SK-N-SH (cell line): ENCODE data around the gene OR1E2. TPM values are rescaled to one million over a fixed set of nuclear protein-coding genes. Genes with fewer than 3 reads are reported as not detected.

Experiments
- CTCF ChIA-PET: fragments of 300-600, 350-600 bp; formaldehyde crosslinking; extraction: SDS; loops from one replicate; lab custom pipeline; 2021; lab: Yijun Ruan, JAX
- POLR2A ChIA-PET: fragments of 350-600 bp; sonication (Branson Sonifier 250); formaldehyde crosslinking; extraction: SDS; loops from one replicate; lab custom pipeline; 2020; ENCODE audit warnings: antibody characterized with exemption, inconsistent platforms; lab: Yijun Ruan, JAX
- DNase-seq: peaks from one replicate; pipeline ENCODE4 v3.0.0; 2012
- H2AFZ ChIP-seq: fragments of 200-600 bp; sonication (generic); 2 replicates; pipeline ENCODE4 v1.8.1; 2016; ENCODE audit warnings: antibody characterized with exemption, mild to moderate bottlenecking, low read depth
- H3F3A ChIP-seq: fragments of 200-600 bp; sonication (generic); replicated peaks from 2 replicates; pipeline ENCODE3; 2016; ENCODE audit warnings: antibody characterized with exemption, mild to moderate bottlenecking; ENCODE audit not compliant: insufficient read depth
- H3K27ac ChIP-seq, 2 experiments: fragments of 200-500 bp in 1 of 2; fragments of 200-600 bp in 1 of 2; sonication (Bioruptor generic) in 1 of 2; sonication (generic), shearing (Covaris generic) in 1 of 2; 2 replicates each; pipeline versions ENCODE4 v1.5.1 to v1.6.1; 2014 to 2016; ENCODE audit warnings: low read depth in 2 of 2, inconsistent platforms in 1 of 2, low read length in 1 of 2, mild to moderate bottlenecking in 1 of 2, mixed read lengths in 1 of 2
- H3K27me3 ChIP-seq: fragments of 200-600 bp; sonication (generic), shearing (Covaris generic); 2 replicates; pipeline ENCODE4 v1.6.1; 2016; ENCODE audit warnings: mixed run types; ENCODE audit not compliant: insufficient read depth
- H3K36me3 ChIP-seq, 2 experiments: fragments of 200-500 bp in 1 of 2; fragments of 200-600 bp in 1 of 2; sonication (Bioruptor generic) in 1 of 2; sonication (generic) in 1 of 2; replicated peaks in 1 of 2; 2 replicates each; pipeline versions ENCODE3 to v1.5.1; 2014 to 2016; ENCODE audit warnings: low read length in 1 of 2, mild to moderate bottlenecking in 1 of 2; ENCODE audit not compliant: insufficient read depth in 2 of 2, control insufficient read depth in 1 of 2
- H3K4me1 ChIP-seq, 2 experiments: fragments of 200-500 bp in 1 of 2; fragments of 200-600 bp in 1 of 2; sonication (Bioruptor generic) in 1 of 2; sonication (generic), shearing (Covaris generic) in 1 of 2; 2 replicates each; pipeline versions ENCODE4 v1.5.1 to v1.6.1; 2014 to 2016; ENCODE audit warnings: low read depth in 1 of 2, low read length in 1 of 2, mixed run types in 1 of 2; ENCODE audit not compliant: insufficient read depth in 2 of 2, control insufficient read depth in 1 of 2
- H3K4me2 ChIP-seq: fragments of 200-600 bp; sonication (generic), shearing (Covaris generic); 2 replicates; pipeline ENCODE4 v1.6.1; 2017; ENCODE audit warnings: mixed run types
- H3K4me3 ChIP-seq, 2 experiments: fragments of 200-500 bp in 1 of 2; fragments of 200-600 bp in 1 of 2; sonication (Bioruptor generic) in 1 of 2; sonication (generic), shearing (Covaris generic) in 1 of 2; 2 replicates each; pipeline versions ENCODE4 v1.5.1 to v1.8.1; 2014 to 2016; ENCODE audit warnings: low read depth in 2 of 2, inconsistent platforms in 1 of 2, low read length in 1 of 2, mild to moderate bottlenecking in 1 of 2, mixed read lengths in 1 of 2, moderate library complexity in 1 of 2
- H3K79me2 ChIP-seq: fragments of 200-600 bp; sonication (generic); 2 replicates; pipeline ENCODE4 v1.8.1; 2017; ENCODE audit warnings: mild to moderate bottlenecking; ENCODE audit not compliant: insufficient read depth
- H3K9ac ChIP-seq: fragments of 200-600 bp; sonication (generic); 2 replicates; pipeline ENCODE4 v1.6.1; 2017; ENCODE audit warnings: mixed run types
- H3K9me2 ChIP-seq: fragments of 200-600 bp; sonication (generic); 2 replicates; pipeline ENCODE4 v1.6.1; 2017; ENCODE audit warnings: mixed run types
- H3K9me3 ChIP-seq: fragments of 200-600 bp; sonication (generic); 2 replicates; pipeline ENCODE4 v1.6.1; 2017; ENCODE audit warnings: mixed run types, mild to moderate bottlenecking, moderate library complexity
- H4K20me1 ChIP-seq: fragments of 200-600 bp; sonication (generic); 2 replicates; pipeline ENCODE4 v1.6.1; 2017; ENCODE audit warnings: mild to moderate bottlenecking, mixed run types; ENCODE audit not compliant: insufficient read depth
- CTCF ChIP-seq: fragments of 200-600 bp; sonication (generic); IDR thresholded peaks from 2 replicates; pipeline ENCODE4 v1.6.1; 2017; ENCODE audit warnings: antibody characterized with exemption, mild to moderate bottlenecking, moderate library complexity
- EZH2phosphoT487 ChIP-seq: fragments of 200-600 bp; sonication (generic); IDR thresholded peaks from 2 replicates; pipeline ENCODE4 v1.6.1; 2017; ENCODE audit warnings: low read depth, mixed run types, mild to moderate bottlenecking, antibody characterized with exemption, moderate library complexity, borderline replicate concordance
- FOXJ3 ChIP-seq: sonication (generic); formaldehyde crosslinking; IDR thresholded peaks from 2 replicates; pipeline ENCODE4 v1.5.1; 2020; ENCODE audit warnings: mild to moderate bottlenecking, missing genetic modification reagents
- GABPA ChIP-seq: IDR thresholded peaks from 2 replicates; pipeline ENCODE4 v1.4.0; 2012; ENCODE audit warnings: low read depth, mild to moderate bottlenecking
- GATA2 ChIP-seq: sonication (generic); formaldehyde crosslinking; IDR thresholded peaks from 2 replicates; pipeline ENCODE4 v1.5.0; 2020; ENCODE audit warnings: mild to moderate bottlenecking, missing genetic modification reagents
- MEF2A ChIP-seq: IDR thresholded peaks from 2 replicates; pipeline ENCODE4 v1.4.0; 2012; ENCODE audit warnings: low read depth, borderline replicate concordance
- MXI1 ChIP-seq: IDR thresholded peaks from 2 replicates; pipeline ENCODE4 v1.6.1; 2012; ENCODE audit warnings: mild to moderate bottlenecking, low read depth, low read length, improper control_type of control experiment
- RCOR1 ChIP-seq: fragments of 150-350 bp; IDR thresholded peaks from 2 replicates; pipeline ENCODE4 v1.6.1; 2017; ENCODE audit warnings: antibody characterized with exemption, low read length
- RFX5 ChIP-seq: IDR thresholded peaks from 2 replicates; pipeline ENCODE4 v1.6.1; 2012; ENCODE audit warnings: mild to moderate bottlenecking, improper control_type of control experiment, low read length
- RXRA ChIP-seq: IDR thresholded peaks from 2 replicates; pipeline ENCODE4 v1.4.0; 2012; ENCODE audit warnings: low read depth, mild to moderate bottlenecking, borderline replicate concordance
- SMC3 ChIP-seq: IDR thresholded peaks from 2 replicates; pipeline ENCODE4 v1.6.1; 2012; ENCODE audit warnings: low read depth, low read length, improper control_type of control experiment
- TAF1 ChIP-seq: IDR thresholded peaks from 2 replicates; pipeline ENCODE4 v1.6.1; 2012; ENCODE audit warnings: low read depth, mild to moderate bottlenecking, low read length, moderate library complexity, borderline replicate concordance
- TCF12 ChIP-seq: IDR thresholded peaks from 2 replicates; pipeline ENCODE4 v1.4.0; 2012
- YY1 ChIP-seq: IDR thresholded peaks from 2 replicates; pipeline ENCODE4 v1.4.0; 2012; ENCODE audit warnings: low read depth, mild to moderate bottlenecking
- ZBTB33 ChIP-seq: IDR thresholded peaks from 2 replicates; pipeline ENCODE4 v1.4.0; 2012; ENCODE audit warnings: low read depth, borderline replicate concordance
- WGBS: methylation state at CpG from one replicate; pipeline ENCODE4 v1.1.6; 2017; ENCODE audit warnings: low lambda C conversion rate; 5-methylcytosine and 5-hydroxymethylcytosine counted together
- polyA plus RNA-seq, 3 experiments: library from polyadenylated mRNA; depleted of rRNA; stranded (reverse); fragments of >200 nt; gene quantifications; 2 replicates each; pipeline ENCODE4 v1.2.3, GENCODE V29; 2012
- TF ChIP-seq, protein P1 (sequence below): fragments of 150-350 bp; IDR thresholded peaks from 2 replicates; pipeline ENCODE4 v1.6.1; 2017; ENCODE audit warnings: antibody characterized with exemption, low read length, low read depth, borderline replicate concordance
- TF ChIP-seq, protein P2 (sequence below): IDR thresholded peaks from 2 replicates; pipeline ENCODE4 v1.6.1; 2012; ENCODE audit warnings: mild to moderate bottlenecking, low read depth, low read length, moderate library complexity
- TF ChIP-seq, protein P3 (sequence below): IDR thresholded peaks from 2 replicates; pipeline ENCODE4; 2012

OR1E2 gene, protein sequence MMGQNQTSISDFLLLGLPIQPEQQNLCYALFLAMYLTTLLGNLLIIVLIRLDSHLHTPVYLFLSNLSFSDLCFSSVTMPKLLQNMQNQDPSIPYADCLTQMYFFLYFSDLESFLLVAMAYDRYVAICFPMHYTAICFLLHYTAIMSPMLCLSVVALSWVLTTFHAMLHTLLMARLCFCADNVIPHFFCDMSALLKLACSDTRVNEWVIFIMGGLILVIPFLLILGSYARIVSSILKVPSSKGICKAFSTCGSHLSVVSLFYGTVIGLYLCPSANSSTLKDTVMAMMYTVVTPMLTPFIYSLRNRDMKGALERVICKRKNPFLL
- not detected in 2 replicates for polyA plus RNA-seq (2012; rRNA removed)
- polyA plus RNA-seq (2012; cell fraction: cytosol; rRNA removed), result not detected in 2 replicates
- polyA plus RNA-seq (2012; cell fraction: nucleus; rRNA removed), result not detected in 2 replicates

GRCh38 chr17:3433741-3434140 lies at the start of gene OR1E2:
TSS of gene OR1E2 (minus strand) at chr17:3433841. CDS start at chr17:3433841, 0 bp downstream.
- no peak within 1 kb of the TSS for H2AFZ ChIP-seq
- 2% methylated on average over 3 of the region's 3 CpGs for WGBS

More at GRCh38 chr17:3433741-3434140, at the start of gene OR1E2:
- Histone ChIP-seq H3K9me3 (no peaks in the 10 kb centered on the region), H3K27ac (no peak within 1 kb of the TSS), H3K4me3 (no peak within 1 kb of the TSS), H3K4me1 (no peaks in the 10 kb centered on the region), H3K4me2 (no peak within 1 kb of the TSS), H3F3A (no peaks in the 10 kb centered on the region), H3K27me3 (no peaks in the 10 kb centered on the region), H3K9me2 (no peaks in the 10 kb centered on the region), H4K20me1 (no peaks in the 10 kb centered on the region), H3K36me3 (no peaks in the 10 kb centered on the region), H3K9ac (no peak within 1 kb of the TSS), H3K79me2 (no peaks in the 10 kb centered on the region)
- TF ChIP-seq MXI1 (no peak), GABPA (no peak), SMC3 (no peak), YY1 (no peak), TAF1 (no peak), MEF2A (no peak), CTCF (no peak), RCOR1 (no peak), ZBTB33 (no peak), RFX5 (no peak), GATA2 (CRISPR knock-in tag) (no peak), FOXJ3 (no peak), RXRA (no peak), EZH2phosphoT487 (no peak), TCF12 (no peak)
- TF ChIP-seq, protein P1, sequence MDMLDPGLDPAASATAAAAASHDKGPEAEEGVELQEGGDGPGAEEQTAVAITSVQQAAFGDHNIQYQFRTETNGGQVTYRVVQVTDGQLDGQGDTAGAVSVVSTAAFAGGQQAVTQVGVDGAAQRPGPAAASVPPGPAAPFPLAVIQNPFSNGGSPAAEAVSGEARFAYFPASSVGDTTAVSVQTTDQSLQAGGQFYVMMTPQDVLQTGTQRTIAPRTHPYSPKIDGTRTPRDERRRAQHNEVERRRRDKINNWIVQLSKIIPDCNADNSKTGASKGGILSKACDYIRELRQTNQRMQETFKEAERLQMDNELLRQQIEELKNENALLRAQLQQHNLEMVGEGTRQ, result no peak
- TF ChIP-seq, protein P2, sequence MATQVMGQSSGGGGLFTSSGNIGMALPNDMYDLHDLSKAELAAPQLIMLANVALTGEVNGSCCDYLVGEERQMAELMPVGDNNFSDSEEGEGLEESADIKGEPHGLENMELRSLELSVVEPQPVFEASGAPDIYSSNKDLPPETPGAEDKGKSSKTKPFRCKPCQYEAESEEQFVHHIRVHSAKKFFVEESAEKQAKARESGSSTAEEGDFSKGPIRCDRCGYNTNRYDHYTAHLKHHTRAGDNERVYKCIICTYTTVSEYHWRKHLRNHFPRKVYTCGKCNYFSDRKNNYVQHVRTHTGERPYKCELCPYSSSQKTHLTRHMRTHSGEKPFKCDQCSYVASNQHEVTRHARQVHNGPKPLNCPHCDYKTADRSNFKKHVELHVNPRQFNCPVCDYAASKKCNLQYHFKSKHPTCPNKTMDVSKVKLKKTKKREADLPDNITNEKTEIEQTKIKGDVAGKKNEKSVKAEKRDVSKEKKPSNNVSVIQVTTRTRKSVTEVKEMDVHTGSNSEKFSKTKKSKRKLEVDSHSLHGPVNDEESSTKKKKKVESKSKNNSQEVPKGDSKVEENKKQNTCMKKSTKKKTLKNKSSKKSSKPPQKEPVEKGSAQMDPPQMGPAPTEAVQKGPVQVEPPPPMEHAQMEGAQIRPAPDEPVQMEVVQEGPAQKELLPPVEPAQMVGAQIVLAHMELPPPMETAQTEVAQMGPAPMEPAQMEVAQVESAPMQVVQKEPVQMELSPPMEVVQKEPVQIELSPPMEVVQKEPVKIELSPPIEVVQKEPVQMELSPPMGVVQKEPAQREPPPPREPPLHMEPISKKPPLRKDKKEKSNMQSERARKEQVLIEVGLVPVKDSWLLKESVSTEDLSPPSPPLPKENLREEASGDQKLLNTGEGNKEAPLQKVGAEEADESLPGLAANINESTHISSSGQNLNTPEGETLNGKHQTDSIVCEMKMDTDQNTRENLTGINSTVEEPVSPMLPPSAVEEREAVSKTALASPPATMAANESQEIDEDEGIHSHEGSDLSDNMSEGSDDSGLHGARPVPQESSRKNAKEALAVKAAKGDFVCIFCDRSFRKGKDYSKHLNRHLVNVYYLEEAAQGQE, result no peak
- TF ChIP-seq, protein P3, sequence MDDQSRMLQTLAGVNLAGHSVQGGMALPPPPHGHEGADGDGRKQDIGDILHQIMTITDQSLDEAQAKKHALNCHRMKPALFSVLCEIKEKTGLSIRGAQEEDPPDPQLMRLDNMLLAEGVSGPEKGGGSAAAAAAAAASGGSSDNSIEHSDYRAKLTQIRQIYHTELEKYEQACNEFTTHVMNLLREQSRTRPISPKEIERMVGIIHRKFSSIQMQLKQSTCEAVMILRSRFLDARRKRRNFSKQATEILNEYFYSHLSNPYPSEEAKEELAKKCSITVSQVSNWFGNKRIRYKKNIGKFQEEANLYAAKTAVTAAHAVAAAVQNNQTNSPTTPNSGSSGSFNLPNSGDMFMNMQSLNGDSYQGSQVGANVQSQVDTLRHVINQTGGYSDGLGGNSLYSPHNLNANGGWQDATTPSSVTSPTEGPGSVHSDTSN, result no peak
- DNase-seq, result no peak
- POLR2A ChIA-PET, result no interaction called here
- CTCF ChIA-PET, result no interaction called here
